Ovary (tissue), 3 donors: ENCODE data around the gene KCNJ5.

Source experiments
- POLR2A ChIP-seq: fragments of 450-650 bp; IDR thresholded peaks from one replicate; pipeline ENCODE4 v1.6.1; 2017; ENCODE audit warnings: antibody characterized with exemption, mild to moderate bottlenecking, moderate library complexity
- TF ChIP-seq, protein P1 (sequence below), 3 donors: fragments of 450-650 bp in 2 of 3; fragments of 200-600 bp in 1 of 3; IDR thresholded peaks; one replicate each; pipeline versions ENCODE4 v1.5.1 to v1.8.0; 2016 to 2022; ENCODE audit warnings: antibody characterized with exemption in 3 of 3, mild to moderate bottlenecking in 1 of 3
- donor health status: DM: no; HTN: no; CAD: no.

DNA sequence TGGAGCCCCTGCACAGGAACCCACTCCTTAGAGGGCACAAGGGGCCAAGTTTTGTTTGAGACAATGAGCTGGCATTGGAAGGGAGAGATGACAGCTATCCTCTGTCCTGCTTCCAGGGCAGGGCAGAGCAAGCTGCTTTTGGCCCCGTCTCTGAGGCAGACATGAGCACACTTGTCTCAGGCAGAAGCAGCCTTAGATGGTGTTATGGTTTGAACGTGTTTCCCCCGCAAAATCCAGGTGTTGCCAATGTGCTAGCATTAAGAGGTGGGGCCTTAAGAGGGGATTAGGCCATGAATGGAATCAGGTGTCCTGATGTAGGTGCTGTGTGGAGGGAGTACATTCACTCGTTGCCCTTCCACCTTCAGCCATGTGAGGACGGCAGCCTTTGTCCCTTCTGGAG lies 49.0 kb downstream of the KCNJ5 start:
- TF ChIP-seq, protein P1, sequence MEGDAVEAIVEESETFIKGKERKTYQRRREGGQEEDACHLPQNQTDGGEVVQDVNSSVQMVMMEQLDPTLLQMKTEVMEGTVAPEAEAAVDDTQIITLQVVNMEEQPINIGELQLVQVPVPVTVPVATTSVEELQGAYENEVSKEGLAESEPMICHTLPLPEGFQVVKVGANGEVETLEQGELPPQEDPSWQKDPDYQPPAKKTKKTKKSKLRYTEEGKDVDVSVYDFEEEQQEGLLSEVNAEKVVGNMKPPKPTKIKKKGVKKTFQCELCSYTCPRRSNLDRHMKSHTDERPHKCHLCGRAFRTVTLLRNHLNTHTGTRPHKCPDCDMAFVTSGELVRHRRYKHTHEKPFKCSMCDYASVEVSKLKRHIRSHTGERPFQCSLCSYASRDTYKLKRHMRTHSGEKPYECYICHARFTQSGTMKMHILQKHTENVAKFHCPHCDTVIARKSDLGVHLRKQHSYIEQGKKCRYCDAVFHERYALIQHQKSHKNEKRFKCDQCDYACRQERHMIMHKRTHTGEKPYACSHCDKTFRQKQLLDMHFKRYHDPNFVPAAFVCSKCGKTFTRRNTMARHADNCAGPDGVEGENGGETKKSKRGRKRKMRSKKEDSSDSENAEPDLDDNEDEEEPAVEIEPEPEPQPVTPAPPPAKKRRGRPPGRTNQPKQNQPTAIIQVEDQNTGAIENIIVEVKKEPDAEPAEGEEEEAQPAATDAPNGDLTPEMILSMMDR (IDR thresholded peaks at IDR 0.05) = no peak
- TF ChIP-seq POLR2A = no peak
